GM18517 (cell line): ENCODE measurements around the gene TIAM2.
"Not testable (repeated sequence)": the region's sequence is repeated elsewhere in the genome, so short reads cannot be mapped to it uniquely, and the experiment has no call there.

ENCODE experiments used
- ATAC-seq: cut with Tn5 transposase; IDR thresholded peaks from one replicate; pipeline ENCODE4 v1.9.1; 2021; ENCODE audit warnings: mild to moderate bottlenecking, moderate library complexity; ENCODE audit not compliant: unreplicated experiment

The TIAM2 gene

DNA sequence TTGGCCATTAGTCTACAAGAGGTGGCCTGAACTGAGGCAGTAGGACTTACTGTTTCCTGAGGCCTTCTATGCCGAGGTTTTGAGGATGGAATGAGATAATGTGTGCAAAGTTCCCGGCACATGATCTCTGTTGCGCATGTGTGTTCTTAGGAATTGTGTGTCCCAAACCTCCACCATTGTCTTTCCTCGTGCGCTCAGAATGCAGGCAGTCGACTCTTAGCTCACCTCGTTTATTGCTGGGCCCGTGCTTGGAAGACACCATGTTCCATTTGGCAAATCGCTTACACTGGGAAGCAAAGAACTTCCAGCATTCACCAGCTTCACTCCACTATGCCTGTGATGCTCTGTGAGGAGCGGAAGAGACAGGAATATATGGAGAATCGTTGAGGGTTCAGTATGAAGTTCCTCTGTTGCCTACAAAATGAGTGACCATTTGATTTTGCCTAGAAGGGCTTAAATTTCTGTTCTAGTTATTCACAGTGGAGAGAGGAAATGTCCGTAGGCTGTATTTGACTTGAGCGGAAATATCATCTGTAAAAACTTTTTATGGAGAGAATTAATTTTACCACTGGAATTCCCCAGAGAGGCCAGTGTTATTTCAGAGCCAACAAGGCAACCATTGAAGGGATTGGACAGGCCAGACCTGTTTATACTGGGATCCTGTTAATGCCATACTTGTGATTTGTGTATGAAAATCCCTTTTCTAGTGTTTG lies 193.0 kb downstream of the TIAM2 start:
- no peak for ATAC-seq

DNA sequence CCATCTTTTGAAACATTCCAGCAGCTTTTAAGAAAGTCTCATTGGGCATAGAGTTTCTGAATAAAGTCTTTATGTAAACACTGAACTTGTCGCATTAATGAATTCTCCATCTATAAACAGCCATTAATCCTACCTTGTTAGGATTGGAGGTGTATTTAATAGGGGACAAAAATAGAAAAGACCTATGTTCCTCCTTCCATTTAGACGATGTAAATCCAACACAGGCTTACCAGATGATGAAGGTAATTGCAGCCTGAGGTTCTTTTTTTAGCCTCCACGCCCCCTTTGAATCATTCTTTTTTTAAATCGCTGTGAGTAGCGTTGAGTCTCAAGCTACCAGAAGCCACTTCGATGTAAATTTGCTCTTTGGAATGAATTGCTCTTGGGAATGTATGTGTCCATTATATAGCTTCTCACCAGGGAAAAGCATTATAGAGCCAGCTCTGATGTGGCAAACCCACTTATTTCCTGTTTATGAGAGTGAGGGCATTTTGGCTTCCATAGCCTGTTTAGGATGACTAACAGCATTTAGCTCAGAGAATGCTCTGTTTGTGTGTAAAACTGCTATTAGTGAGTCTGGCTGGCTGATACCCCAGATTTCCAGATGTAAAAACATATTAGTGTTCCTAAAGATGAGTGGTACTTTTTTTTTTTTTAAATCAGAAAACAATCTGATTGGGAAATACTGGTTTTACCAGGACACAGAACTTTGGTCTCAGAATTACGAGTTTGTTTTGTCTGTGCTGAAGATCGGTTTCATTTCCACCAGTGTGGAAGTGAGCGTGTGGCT lies 193.8 kb downstream of the TIAM2 start:
- no peak for ATAC-seq

- ATAC-seq: no peak
These were observed 195.6 kb downstream of the TIAM2 start for GRCh38 chr6:155190677-155191076.

GRCh38 chr6:155193526-155193925 lies 198.4 kb downstream of the TIAM2 start:
- ATAC-seq: no peak

DNA sequence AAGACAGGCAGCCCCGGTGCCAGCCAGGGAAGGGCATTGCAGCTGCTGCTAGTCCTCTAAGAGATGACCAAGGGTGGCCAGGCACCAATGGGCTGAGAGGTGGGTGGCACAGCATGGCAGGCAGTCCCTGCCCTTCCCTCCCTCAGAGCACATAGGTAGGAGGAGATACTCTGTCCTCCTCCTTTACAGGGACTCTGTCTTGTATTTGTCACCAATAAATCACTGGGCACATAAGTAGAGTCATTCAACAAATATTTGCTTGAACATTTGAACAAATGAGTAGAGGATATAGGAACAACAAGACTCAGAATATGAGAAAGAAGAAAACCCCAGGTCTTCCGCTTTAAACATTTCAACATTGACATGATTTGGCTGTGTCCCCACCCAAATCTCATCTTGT lies 199.3 kb downstream of the TIAM2 start:
- no peak for ATAC-seq

DNA sequence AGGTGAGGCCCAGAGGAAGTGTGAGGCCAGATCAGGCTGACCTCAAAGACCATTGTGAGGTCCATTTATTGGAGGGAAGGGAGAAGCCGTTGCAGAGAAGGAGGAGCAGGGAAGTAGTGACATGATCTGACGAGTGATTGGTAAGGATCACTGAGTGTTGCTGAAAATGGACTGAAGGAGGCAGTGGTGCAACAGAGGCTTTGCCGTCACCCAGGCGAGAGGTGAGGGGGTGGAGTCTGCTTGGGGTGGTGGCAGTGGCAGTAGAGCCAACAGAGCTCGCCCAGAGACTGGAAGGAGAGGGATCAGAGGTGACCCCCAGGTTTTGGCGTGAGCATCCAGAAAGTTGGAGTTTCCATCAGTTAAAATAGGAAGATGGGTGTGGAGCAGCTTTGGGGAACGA lies 200.8 kb downstream of the TIAM2 start:
- ATAC-seq: no peak

GRCh38 chr6:155196911-155197310 lies 201.8 kb downstream of the TIAM2 start:
- no peak for ATAC-seq

DNA sequence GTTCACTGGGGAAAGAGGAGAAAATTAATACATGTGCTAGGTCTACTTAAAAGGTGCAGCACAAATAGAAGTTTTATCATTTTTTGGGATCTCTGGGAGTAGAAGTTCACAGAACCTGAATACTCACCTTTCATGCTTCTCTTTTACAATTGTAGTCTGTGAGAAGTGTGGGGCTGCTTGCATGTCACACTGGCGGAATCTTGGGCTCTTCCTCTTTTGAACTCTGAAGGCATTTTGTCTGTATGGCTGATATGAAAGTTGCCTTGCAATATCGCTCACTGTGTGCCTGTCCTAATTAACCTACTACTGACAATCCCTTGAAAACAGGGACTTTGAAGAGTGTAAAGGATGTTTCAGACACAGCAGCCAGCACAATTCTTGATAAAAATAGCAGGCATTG lies 202.8 kb downstream of the TIAM2 start:
- no peak for ATAC-seq

DNA sequence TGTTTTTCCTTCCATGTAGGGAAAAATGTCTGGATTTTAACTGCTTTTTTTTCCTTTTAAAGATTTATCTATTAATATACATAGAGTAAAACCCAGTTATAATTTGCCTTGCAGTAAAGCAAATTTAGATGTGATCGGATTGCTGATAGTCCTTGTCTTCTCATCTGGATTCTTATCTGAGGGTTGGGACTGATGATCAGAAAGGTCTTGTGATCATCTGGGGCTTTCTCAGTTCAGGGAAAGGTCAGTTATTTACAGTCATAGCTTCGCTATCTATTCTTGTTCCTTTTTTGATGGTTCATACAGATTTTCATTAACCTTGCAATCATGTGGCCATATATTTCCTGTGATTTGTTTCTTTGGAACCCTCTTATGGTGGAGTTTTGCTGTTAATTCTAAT lies 204.9 kb downstream of the TIAM2 start:
- ATAC-seq: peak; percentile 82

GRCh38 chr6:155201461-155202226 lies 206.5 kb downstream of the TIAM2 start:
- no peak for ATAC-seq

DNA sequence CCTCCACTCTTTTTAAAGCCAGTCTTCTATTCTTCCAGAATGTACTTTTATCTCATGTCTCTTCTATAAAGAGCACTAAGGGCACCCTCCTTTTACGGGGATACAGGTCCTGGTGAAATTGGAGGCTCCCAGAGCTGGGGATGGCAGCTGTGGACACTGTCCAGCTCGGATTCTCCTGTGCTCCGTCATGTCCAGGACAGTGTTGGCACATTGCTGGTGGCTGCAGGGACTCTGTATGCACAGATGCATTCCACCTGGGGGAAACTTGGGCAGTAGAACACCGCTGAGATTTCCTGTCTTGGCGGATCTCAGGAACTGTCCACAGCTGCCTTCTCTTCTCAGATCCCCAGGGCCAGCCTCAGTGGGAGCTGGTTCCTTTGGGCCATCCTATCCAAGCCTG lies 212.1 kb downstream of the TIAM2 start:
- no peak for ATAC-seq

DNA sequence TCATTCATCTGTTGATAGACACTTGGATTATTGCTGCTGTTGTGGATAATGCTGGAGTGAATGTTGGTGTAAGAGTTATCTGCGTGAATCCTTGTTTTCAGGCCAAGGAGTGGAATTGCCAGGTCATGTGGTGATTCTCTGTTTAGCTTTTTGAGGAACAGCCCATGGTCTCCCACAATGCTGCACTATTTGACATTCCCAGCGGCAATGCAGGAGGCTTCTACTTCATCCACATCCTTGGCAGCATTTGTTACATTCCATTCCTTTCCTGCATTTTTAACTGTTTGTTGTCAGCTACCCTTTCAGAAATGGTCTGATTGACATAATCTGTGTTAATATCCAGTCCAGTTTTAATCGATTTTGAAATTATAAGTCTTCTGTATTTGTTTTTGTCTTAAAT lies 217.0 kb downstream of the TIAM2 start:
- ATAC-seq: no peak

GRCh38 chr6:155212616-155213380 lies 217.7 kb downstream of the TIAM2 start:
- ATAC-seq: no peak

- no peak for ATAC-seq
These were observed 218.7 kb downstream of the TIAM2 start for GRCh38 chr6:155213611-155214372.

- ATAC-seq: no peak
These were observed 220.8 kb downstream of the TIAM2 start for GRCh38 chr6:155215906-155216305.

DNA sequence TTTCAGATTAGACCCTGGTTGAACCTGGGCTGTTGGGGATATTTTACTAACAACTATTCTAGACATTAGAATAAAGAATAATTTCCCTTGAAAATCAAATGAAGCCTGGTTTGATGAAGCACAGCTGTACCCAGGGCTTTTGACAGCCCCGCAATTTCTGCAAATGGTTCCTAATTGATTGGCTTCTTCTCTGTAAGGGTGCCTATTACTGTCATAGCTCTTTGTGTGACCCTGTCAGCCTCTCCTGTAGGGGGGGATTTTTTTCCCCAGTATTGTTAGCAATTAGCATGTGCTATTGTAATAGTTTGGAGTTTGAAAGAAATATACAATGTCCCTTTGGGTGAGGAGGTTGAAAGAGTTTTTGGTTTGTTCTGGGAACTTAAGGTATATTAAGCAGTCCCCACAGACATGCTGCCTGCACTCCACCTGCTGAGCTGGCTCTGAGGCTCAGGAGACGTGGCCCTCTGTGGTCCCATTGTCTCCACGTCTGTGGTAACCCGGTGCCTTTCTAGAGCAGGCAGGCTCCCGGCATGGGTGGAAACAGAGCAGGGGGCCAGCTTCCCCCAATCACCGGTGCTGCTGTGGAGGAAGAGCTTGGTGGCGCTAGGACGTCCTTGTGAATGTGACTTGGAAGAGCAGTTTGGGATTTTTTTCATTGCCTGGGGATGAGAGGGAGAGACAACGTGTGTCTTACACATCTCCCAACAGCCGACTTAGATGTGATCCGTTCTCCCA lies 221.4 kb downstream of the TIAM2 start:
- no peak for ATAC-seq

DNA sequence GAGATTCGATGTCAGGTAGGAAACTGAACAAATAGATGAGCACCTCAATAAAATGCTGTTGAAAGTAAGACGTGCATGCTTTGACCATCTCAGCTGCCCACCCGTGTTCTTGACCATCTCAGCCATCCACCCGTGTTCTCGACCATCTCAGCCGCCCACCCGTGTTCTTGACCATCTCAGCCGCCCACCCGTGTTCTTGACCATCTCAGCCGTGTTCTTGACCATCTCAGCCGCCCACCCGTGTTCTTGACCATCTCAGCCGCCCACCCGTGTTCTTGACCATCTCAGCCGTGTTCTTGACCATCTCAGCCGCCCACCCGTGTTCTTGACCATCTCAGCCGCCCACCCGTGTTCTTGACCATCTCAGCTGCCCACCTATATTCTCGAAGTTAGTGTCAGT lies 223.6 kb downstream of the TIAM2 start:
- not testable (repeated sequence) for ATAC-seq

- ATAC-seq: no peak
These were observed 224.2 kb downstream of the TIAM2 start for GRCh38 chr6:155219299-155219698.

DNA sequence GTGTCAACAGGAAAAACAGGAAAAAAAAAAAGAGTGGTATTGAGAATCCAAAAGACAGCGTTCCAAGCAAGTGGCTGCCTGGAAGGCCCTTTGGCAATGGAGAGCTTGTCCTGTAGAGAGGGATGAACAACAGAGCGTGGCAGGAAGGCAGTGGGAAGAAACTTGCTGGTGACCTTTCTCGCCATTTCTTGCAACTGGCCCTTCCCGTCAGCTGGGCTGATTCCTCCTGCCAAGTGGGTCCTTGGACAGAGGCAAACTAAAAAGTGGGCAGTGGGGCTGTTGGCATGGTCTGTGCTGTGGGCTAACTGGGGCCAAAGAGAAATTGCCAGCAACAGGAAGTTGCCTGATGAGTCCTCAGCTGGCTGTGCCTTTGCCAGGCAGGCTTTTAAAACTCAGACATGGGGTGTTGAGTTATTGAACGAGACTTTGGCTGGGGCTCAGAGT lies 224.8 kb downstream of the TIAM2 start:
- no peak for ATAC-seq
